ENCODE data around the gene SC5D. TPM values are rescaled to one million over a fixed set of nuclear protein-coding genes. Genes with fewer than 3 reads are reported as not detected.

Gene SC5D
- total RNA-seq, 2 experiments from 2014 or later = 24.8 to 25.5 TPM

GRCh38 chr11:121300313-121300971 is 7.9 kb downstream of the SC5D start:
- H3K4me1 Mint-ChIP-seq = peaks cover 7% of the 10 kb centered on the region
- H3K36me3 Mint-ChIP-seq = peaks cover 21% of the 10 kb centered on the region
- no peaks in the 10 kb centered on the region for H3K9me3 Mint-ChIP-seq
- no peak overlapping the region for H3K27ac Mint-ChIP-seq
- ATAC-seq (ENCODE audit: low read depth) (no peak), DNase-seq (no peak)
- H3K4me3 Mint-ChIP-seq = no peak overlapping the region
- POLR2A ChIA-PET = no interaction called here
- no peaks in the 10 kb centered on the region for H3K27me3 Mint-ChIP-seq

- no peaks in the 10 kb centered on the region for H3K9me3 Mint-ChIP-seq
- H3K27ac Mint-ChIP-seq = no peak overlapping the region
- H3K27me3 Mint-ChIP-seq = no peaks in the 10 kb centered on the region
- POLR2A ChIA-PET = no interaction called here
- ATAC-seq (ENCODE audit: low read depth) (no peak), DNase-seq (no peak)
- H3K36me3 Mint-ChIP-seq = peaks cover 23% of the 10 kb centered on the region
- H3K4me3 Mint-ChIP-seq = no peak overlapping the region
- peaks cover 7% of the 10 kb centered on the region for H3K4me1 Mint-ChIP-seq
Observed at GRCh38 chr11:121300972-121301699, 8.6 kb downstream of the SC5D start.

- peaks cover 5% of the 10 kb centered on the region for H3K4me1 Mint-ChIP-seq
- no peak overlapping the region for H3K27ac Mint-ChIP-seq
- POLR2A ChIA-PET = no interaction called here
- peaks cover 28% of the 10 kb centered on the region for H3K36me3 Mint-ChIP-seq
- DNase-seq (no peak), ATAC-seq (ENCODE audit: low read depth) (no peak)
- H3K27me3 Mint-ChIP-seq = no peaks in the 10 kb centered on the region
- H3K9me3 Mint-ChIP-seq = no peaks in the 10 kb centered on the region
- H3K4me3 Mint-ChIP-seq = no peak overlapping the region
Observed at GRCh38 chr11:121304759-121305158, 12.2 kb downstream of the SC5D start.

- POLR2A ChIA-PET = no interaction called here
- no peak overlapping the region for H3K4me3 Mint-ChIP-seq
- no peaks in the 10 kb centered on the region for H3K27me3 Mint-ChIP-seq
- H3K4me1 Mint-ChIP-seq = peaks cover 12% of the 10 kb centered on the region
- peaks cover 36% of the 10 kb centered on the region for H3K36me3 Mint-ChIP-seq
- DNase-seq (no peak), ATAC-seq (ENCODE audit: low read depth) (no peak)
- H3K9me3 Mint-ChIP-seq = no peaks in the 10 kb centered on the region
- H3K27ac Mint-ChIP-seq = no peak overlapping the region
Observed at GRCh38 chr11:121308816-121309215, 16.2 kb downstream of the SC5D start.

GRCh38 chr11:121309688-121310087 is 17.1 kb downstream of the SC5D start:
- DNase-seq (no peak), ATAC-seq (ENCODE audit: low read depth) (no peak)
- Mint-ChIP-seq H3K4me1 (peaks cover 12% of the 10 kb centered on the region), H3K9me3 (no peaks in the 10 kb centered on the region), H3K36me3 (peaks cover 37% of the 10 kb centered on the region), H3K27ac (no peak overlapping the region), H3K4me3 (no peak overlapping the region), H3K27me3 (no peaks in the 10 kb centered on the region)
- POLR2A ChIA-PET = no interaction called here

GRCh38 chr11:121310908-121311307 is 18.3 kb downstream of the SC5D start:
- no peak for ATAC-seq (ENCODE audit: low read depth)
- Mint-ChIP-seq H3K9me3 (no peaks in the 10 kb centered on the region), H3K27ac (no peak overlapping the region), H3K4me3 (no peak overlapping the region), H3K36me3 (peaks cover 34% of the 10 kb centered on the region), H3K4me1 (peaks cover 12% of the 10 kb centered on the region), H3K27me3 (no peaks in the 10 kb centered on the region)
- POLR2A ChIA-PET = no interaction called here
- DNase-seq = no peak

- POLR2A ChIA-PET = no interaction called here
- Mint-ChIP-seq H3K36me3 (peaks cover 33% of the 10 kb centered on the region), H3K9me3 (no peaks in the 10 kb centered on the region), H3K4me1 (peaks cover 12% of the 10 kb centered on the region), H3K27me3 (no peaks in the 10 kb centered on the region), H3K27ac (no peak overlapping the region), H3K4me3 (no peak overlapping the region)
- ATAC-seq (ENCODE audit: low read depth) = no peak
- DNase-seq = no peak
Observed at GRCh38 chr11:121311373-121311772, 18.8 kb downstream of the SC5D start.

- ATAC-seq (ENCODE audit: low read depth) (no peak), DNase-seq (no peak)
- POLR2A ChIA-PET = no interaction called here
- Mint-ChIP-seq H3K4me1 (peaks cover 12% of the 10 kb centered on the region), H3K27ac (no peak overlapping the region), H3K4me3 (no peak overlapping the region), H3K27me3 (no peaks in the 10 kb centered on the region), H3K36me3 (peaks cover 24% of the 10 kb centered on the region), H3K9me3 (no peaks in the 10 kb centered on the region)
Observed at GRCh38 chr11:121312483-121312882, 19.9 kb downstream of the SC5D start.

- H3K27me3 Mint-ChIP-seq = no peaks in the 10 kb centered on the region
Observed at GRCh38 chr11:121318848-121319834, 26.6 kb downstream of the SC5D start.

GRCh38 chr11:121321614-121322243 is 29.2 kb downstream of the SC5D start:
- Mint-ChIP-seq H3K4me3 (no peak overlapping the region), H3K4me1 (peaks cover 24% of the 10 kb centered on the region), H3K27me3 (peaks cover 3% of the 10 kb centered on the region), H3K36me3 (no peaks in the 10 kb centered on the region), H3K9me3 (no peaks in the 10 kb centered on the region), H3K27ac (peak overlapping the region; percentile 27)
- ATAC-seq (ENCODE audit: low read depth) (peak; percentile 65), DNase-seq (no peak)
- POLR2A ChIA-PET = no interaction called here

More at GRCh38 chr11:121318848-121319834, 26.6 kb downstream of the SC5D start:
- peaks cover 22% of the 10 kb centered on the region for H3K4me1 Mint-ChIP-seq
- peak overlapping the region; percentile 33 for H3K4me3 Mint-ChIP-seq
- peaks cover 7% of the 10 kb centered on the region for H3K36me3 Mint-ChIP-seq
- no peaks in the 10 kb centered on the region for H3K9me3 Mint-ChIP-seq
- no peak for DNase-seq
- H3K27ac Mint-ChIP-seq = peak overlapping the region; percentile 66
- POLR2A ChIA-PET = interaction anchor here (0.5 to 1.6 kb wide), 3 partner anchors 130 to 311 kb away, joined by 3 read pairs; no protein-coding TSS in a partner anchor
- peak; percentile 75 for ATAC-seq (ENCODE audit: low read depth)

- H3K9me3 Mint-ChIP-seq = no peaks in the 10 kb centered on the region
- ATAC-seq (ENCODE audit: low read depth) (no peak), DNase-seq (no peak)
- H3K4me1 Mint-ChIP-seq = peaks cover 24% of the 10 kb centered on the region
- H3K4me3 Mint-ChIP-seq = no peak overlapping the region
- H3K36me3 Mint-ChIP-seq = no peaks in the 10 kb centered on the region
- H3K27ac Mint-ChIP-seq = no peak overlapping the region
- POLR2A ChIA-PET = no interaction called here
- peaks cover 3% of the 10 kb centered on the region for H3K27me3 Mint-ChIP-seq
Observed at GRCh38 chr11:121323046-121323607, 30.6 kb downstream of the SC5D start.

GRCh38 chr11:121326230-121326629 is 33.7 kb downstream of the SC5D start:
- POLR2A ChIA-PET = no interaction called here
- no peak for ATAC-seq (ENCODE audit: low read depth)
- Mint-ChIP-seq H3K27ac (no peak overlapping the region), H3K9me3 (no peaks in the 10 kb centered on the region), H3K27me3 (peaks cover 7% of the 10 kb centered on the region), H3K4me3 (no peak overlapping the region), H3K4me1 (peaks cover 10% of the 10 kb centered on the region), H3K36me3 (peaks cover under 1% of the 10 kb centered on the region)
- no peak for DNase-seq

GRCh38 chr11:121327553-121327952 is 35.0 kb downstream of the SC5D start:
- no peak for ATAC-seq (ENCODE audit: low read depth)
- Mint-ChIP-seq H3K27ac (no peak overlapping the region), H3K4me3 (no peak overlapping the region), H3K36me3 (peaks cover 1% of the 10 kb centered on the region), H3K4me1 (peaks cover 2% of the 10 kb centered on the region), H3K27me3 (peaks cover 7% of the 10 kb centered on the region), H3K9me3 (no peaks in the 10 kb centered on the region)
- no peak for DNase-seq
- POLR2A ChIA-PET = interaction anchor here (0.6 to 1.2 kb wide), 2 partner anchors 92 to 123 kb away, joined by 3 read pairs; no protein-coding TSS in a partner anchor
